Cardiac muscle cell (in vitro differentiated cells and primary cell): ENCODE data around the gene PRELID3B. TPM values are rescaled to one million over a fixed set of nuclear protein-coding genes. Genes with fewer than 3 reads are reported as not detected.

Experiments used
- DNase-seq, 2 donors: peaks; one replicate each; pipeline versions ENCODE4 v3.0.0 to v3.0.0-alpha.2; 2010 to 2017; ENCODE audit warnings: low read depth in 1 of 2, low spot score in 1 of 2
- H3K27ac ChIP-seq: fragments of 200-600 bp; sonication (generic); 2 replicates; pipeline ENCODE4 v1.5.1; 2016
- H3K27me3 ChIP-seq: fragments of 200-600 bp; sonication (generic); 2 replicates; pipeline ENCODE4 v1.6.0; 2016; ENCODE audit warnings: control low read depth
- H3K36me3 ChIP-seq: fragments of 200-600 bp; sonication (generic); 2 replicates; pipeline ENCODE4 v1.5.1; 2016; ENCODE audit warnings: control low read depth
- H3K4me1 ChIP-seq: fragments of 200-600 bp; sonication (generic); 2 replicates; pipeline ENCODE4 v1.8.1; 2017; ENCODE audit warnings: low read depth, mild to moderate bottlenecking, mixed run types
- H3K4me3 ChIP-seq: fragments of 200-600 bp; sonication (generic); 2 replicates; pipeline ENCODE4 v1.5.1; 2016; ENCODE audit warnings: mild to moderate bottlenecking
- H3K9me3 ChIP-seq: fragments of 200-600 bp; sonication (generic); 2 replicates; pipeline ENCODE4 v1.5.1; 2017; ENCODE audit warnings: low read depth, mild to moderate bottlenecking, control low read depth
- polyA plus RNA-seq: library from polyadenylated mRNA; unstranded; fragments of >200 nt; fragmentation: Nextera tagmentation; extraction: Ambion mirVana; gene quantifications from 2 replicates; pipeline ENCODE4 v1.2.1, GENCODE V29; 2016
- total RNA-seq: library from RNA; depleted of rRNA; stranded (reverse); fragments of >200 nt; gene quantifications from 2 replicates; pipeline ENCODE4 v1.2.3, GENCODE V29; 2016
- TF ChIP-seq, protein P1 (sequence below): IDR thresholded peaks from 2 replicates; pipeline ENCODE4 v1.5.1; 2012; ENCODE audit warnings: low read depth, mild to moderate bottlenecking, low read length

Gene PRELID3B
- total and polyA plus RNA-seq, 2 experiments from 2014 or later, result 30.0 to 40.9 TPM

DNA sequence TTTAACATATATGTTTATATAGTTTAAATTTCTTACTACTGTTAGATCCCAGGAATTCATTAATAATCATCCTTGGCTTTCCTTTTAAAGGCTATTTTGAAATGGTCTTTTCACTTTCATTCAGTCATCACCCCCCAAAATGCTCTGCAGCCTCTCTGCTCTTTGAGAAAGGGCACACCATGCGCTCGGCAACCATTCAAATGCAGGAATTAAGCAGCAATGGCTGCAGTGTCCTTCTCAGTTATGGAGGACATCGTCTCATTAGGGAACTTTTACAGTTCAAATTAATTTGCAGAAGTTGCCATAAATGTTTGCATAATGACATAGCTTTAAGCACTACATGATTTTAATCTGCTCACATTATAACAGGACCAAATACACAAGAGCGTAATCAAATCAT lies 17.1 kb downstream of the PRELID3B start:
- peaks cover 14% of the 10 kb centered on the region for H3K4me1 ChIP-seq
- no peak overlapping the region for H3K27ac ChIP-seq
- TF ChIP-seq, protein P1, sequence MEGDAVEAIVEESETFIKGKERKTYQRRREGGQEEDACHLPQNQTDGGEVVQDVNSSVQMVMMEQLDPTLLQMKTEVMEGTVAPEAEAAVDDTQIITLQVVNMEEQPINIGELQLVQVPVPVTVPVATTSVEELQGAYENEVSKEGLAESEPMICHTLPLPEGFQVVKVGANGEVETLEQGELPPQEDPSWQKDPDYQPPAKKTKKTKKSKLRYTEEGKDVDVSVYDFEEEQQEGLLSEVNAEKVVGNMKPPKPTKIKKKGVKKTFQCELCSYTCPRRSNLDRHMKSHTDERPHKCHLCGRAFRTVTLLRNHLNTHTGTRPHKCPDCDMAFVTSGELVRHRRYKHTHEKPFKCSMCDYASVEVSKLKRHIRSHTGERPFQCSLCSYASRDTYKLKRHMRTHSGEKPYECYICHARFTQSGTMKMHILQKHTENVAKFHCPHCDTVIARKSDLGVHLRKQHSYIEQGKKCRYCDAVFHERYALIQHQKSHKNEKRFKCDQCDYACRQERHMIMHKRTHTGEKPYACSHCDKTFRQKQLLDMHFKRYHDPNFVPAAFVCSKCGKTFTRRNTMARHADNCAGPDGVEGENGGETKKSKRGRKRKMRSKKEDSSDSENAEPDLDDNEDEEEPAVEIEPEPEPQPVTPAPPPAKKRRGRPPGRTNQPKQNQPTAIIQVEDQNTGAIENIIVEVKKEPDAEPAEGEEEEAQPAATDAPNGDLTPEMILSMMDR, result no peak
- no peak overlapping the region for H3K4me3 ChIP-seq
- H3K27me3 ChIP-seq, result no peaks in the 10 kb centered on the region
- peaks cover 41% of the 10 kb centered on the region for H3K36me3 ChIP-seq
- DNase-seq, result no peak
- no peaks in the 10 kb centered on the region for H3K9me3 ChIP-seq

DNA sequence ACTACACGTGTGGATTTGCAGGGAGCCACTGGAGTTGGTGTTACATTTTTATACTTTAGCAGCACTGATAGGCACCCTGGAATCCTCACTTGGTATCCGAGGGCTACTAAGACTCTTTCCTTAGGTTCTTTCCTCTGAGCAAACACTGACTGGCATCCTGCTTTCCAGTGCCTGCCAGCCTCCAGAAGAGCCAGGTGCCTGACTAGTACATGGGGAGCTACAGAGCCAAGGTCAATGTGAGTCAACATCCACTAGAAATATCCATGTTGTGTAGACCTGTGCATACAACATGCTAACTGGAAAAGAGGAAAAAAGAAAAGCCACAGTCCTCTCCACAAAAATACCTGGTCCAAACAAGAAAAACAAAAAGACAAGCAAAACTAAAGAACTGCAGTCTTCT lies 17.5 kb downstream of the PRELID3B start:
- TF ChIP-seq, protein P1, result no peak
- Histone ChIP-seq H3K27me3 (no peaks in the 10 kb centered on the region), H3K4me3 (no peak overlapping the region), H3K4me1 (peaks cover 14% of the 10 kb centered on the region), H3K9me3 (no peaks in the 10 kb centered on the region), H3K36me3 (peaks cover 38% of the 10 kb centered on the region), H3K27ac (peak overlapping the region; percentile 26)
- DNase-seq, result no peak

DNA sequence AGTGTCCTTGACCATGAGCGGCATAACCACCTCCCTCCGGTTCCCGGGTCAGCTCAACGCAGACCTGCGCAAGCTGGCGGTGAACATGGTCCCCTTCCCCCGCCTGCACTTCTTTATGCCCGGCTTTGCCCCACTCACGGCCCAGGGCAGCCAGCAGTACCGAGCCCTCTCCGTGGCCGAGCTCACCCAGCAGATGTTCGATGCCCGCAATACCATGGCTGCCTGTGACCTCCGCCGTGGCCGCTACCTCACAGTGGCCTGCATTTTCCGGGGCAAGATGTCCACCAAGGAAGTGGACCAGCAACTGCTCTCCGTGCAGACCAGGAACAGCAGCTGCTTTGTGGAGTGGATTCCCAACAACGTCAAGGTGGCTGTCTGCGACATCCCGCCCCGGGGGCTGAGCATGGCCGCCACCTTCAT lies 18.5 kb downstream of the PRELID3B start:
- DNase-seq, result no peak
- H3K4me1 ChIP-seq, result peaks cover 7% of the 10 kb centered on the region
- no peaks in the 10 kb centered on the region for H3K9me3 ChIP-seq
- H3K27ac ChIP-seq, result no peak overlapping the region
- H3K36me3 ChIP-seq, result peaks cover 31% of the 10 kb centered on the region
- H3K4me3 ChIP-seq, result no peak overlapping the region
- no peaks in the 10 kb centered on the region for H3K27me3 ChIP-seq
- TF ChIP-seq, protein P1, result no peak

DNA sequence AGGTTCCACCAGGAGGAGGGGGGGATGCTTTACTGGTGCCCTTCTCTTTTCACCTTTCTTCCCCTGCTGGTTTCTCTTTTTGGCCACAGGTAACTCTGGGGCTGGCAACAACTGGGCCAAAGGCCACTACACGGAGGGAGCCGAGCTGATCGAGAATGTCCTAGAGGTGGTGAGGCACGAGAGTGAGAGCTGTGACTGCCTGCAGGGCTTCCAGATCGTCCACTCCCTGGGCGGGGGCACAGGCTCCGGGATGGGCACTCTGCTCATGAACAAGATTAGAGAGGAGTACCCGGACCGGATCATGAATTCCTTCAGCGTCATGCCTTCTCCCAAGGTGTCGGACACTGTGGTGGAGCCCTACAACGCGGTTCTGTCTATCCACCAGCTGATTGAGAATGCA lies 19.0 kb downstream of the PRELID3B start:
- H3K36me3 ChIP-seq, result peaks cover 28% of the 10 kb centered on the region
- H3K4me1 ChIP-seq, result peaks cover 7% of the 10 kb centered on the region
- no peaks in the 10 kb centered on the region for H3K27me3 ChIP-seq
- H3K27ac ChIP-seq, result no peak overlapping the region
- DNase-seq, result no peak
- no peaks in the 10 kb centered on the region for H3K9me3 ChIP-seq
- no peak overlapping the region for H3K4me3 ChIP-seq
- TF ChIP-seq, protein P1, result no peak

DNA sequence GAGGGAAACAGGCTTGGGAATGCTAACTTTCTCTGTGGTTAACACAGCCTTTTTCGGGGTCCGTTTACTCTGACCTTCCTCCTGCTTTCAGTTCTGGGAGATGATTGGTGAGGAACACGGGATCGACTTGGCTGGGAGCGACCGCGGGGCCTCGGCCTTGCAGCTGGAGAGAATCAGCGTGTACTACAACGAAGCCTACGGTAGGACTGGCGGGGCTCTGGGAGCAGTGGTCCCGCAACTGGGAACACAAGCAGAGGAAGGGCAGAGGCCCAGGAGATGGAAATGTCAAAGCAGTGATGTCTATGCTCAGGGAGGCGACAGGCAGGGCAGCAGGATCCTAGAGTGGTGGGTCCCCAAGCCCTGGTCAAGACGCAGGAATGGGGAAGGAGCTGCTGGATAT lies 19.8 kb downstream of the PRELID3B start:
- TF ChIP-seq, protein P1, result no peak
- H3K4me1 ChIP-seq, result peaks cover 7% of the 10 kb centered on the region
- DNase-seq, result no peak
- H3K27ac ChIP-seq, result no peak overlapping the region
- no peak overlapping the region for H3K4me3 ChIP-seq
- H3K27me3 ChIP-seq, result no peaks in the 10 kb centered on the region
- no peaks in the 10 kb centered on the region for H3K9me3 ChIP-seq
- peaks cover 22% of the 10 kb centered on the region for H3K36me3 ChIP-seq
